Aorta (tissue), 5 donors: ENCODE measurements around the gene PTPRD. TPM values are rescaled to one million over a fixed set of nuclear protein-coding genes. Genes with fewer than 3 reads are reported as not detected.

Source experiments
- ATAC-seq: fragments of 200-7000 bp; cut with Tn5 transposase; one replicate; pipeline ENCODE4 v1.9.1; 2022; ENCODE audit warnings: moderate library complexity; ENCODE audit not compliant: low FRiP score
- DNase-seq, 2 donors: peaks; one replicate each; pipeline ENCODE4 v3.0.0-alpha.2; 2020
- H3K27ac ChIP-seq, 2 donors: one replicate each; pipeline ENCODE4 v1.5.1; 2013; ENCODE audit warnings: low read length in 2 of 2, mild to moderate bottlenecking in 2 of 2, moderate library complexity in 2 of 2, control low read depth in 1 of 2, inconsistent platforms in 1 of 2, low read depth in 1 of 2
- H3K27me3 ChIP-seq, 2 donors: one replicate each; pipeline ENCODE4 v1.6.1; 2013; ENCODE audit warnings: control low read depth in 1 of 2, low read length in 1 of 2, mild to moderate bottlenecking in 1 of 2, moderate library complexity in 1 of 2; ENCODE audit not compliant: insufficient read depth in 2 of 2, control insufficient read depth in 1 of 2
- H3K36me3 ChIP-seq, 2 donors: one replicate each; pipeline ENCODE4 v1.6.1; 2013; ENCODE audit warnings: control low read depth in 1 of 2, low read length in 1 of 2, mild to moderate bottlenecking in 1 of 2; ENCODE audit not compliant: insufficient read depth in 2 of 2, control insufficient read depth in 1 of 2
- H3K4me1 ChIP-seq, 2 donors: one replicate each; pipeline ENCODE4 v1.6.1; 2013; ENCODE audit warnings: low read length in 2 of 2, control low read depth in 1 of 2, mild to moderate bottlenecking in 1 of 2, moderate library complexity in 1 of 2; ENCODE audit not compliant: insufficient read depth in 2 of 2, control insufficient read depth in 1 of 2
- H3K4me3 ChIP-seq, 2 donors: one replicate each; pipeline ENCODE4 v1.5.1; 2013; ENCODE audit warnings: low read length in 2 of 2, control low read depth in 1 of 2, mild to moderate bottlenecking in 1 of 2
- H3K9me3 ChIP-seq: one replicate; pipeline ENCODE4 v1.6.1; 2013; ENCODE audit warnings: mild to moderate bottlenecking, low read length; ENCODE audit not compliant: control insufficient read depth
- WGBS, 2 donors: extraction: QIAGEN DNeasy Blood & Tissue Kit; methylation state at CpG; one replicate each; pipeline ENCODE4 v1.1.7; 2013; 5-methylcytosine and 5-hydroxymethylcytosine counted together
- intact Hi-C, 2 donors: fragments of 100-400 bp; cut with DNase I; formaldehyde crosslinking; loops; one replicate each; pipeline versions ENCODE4 v1.14.2 to v1.15.0; 2022
- long read RNA-seq, 2 donors: library from polyadenylated mRNA; unstranded; transcript quantifications; one replicate each; pipeline ENCODE4 v2.0.0, GENCODE V29; 2020 to 2021
- polyA plus RNA-seq, 2 donors: library from polyadenylated mRNA; stranded (reverse); fragments of 200-250 nt; gene quantifications; one replicate each; pipeline ENCODE4 v1.2.3, GENCODE V29; 2013
- total RNA-seq, 2 donors: library from RNA; stranded (reverse); fragmentation: NEBNext Ultra II Directional; extraction: Animal tissue kit (Norgen Biotek cat#: 25700); gene quantifications; one replicate each; pipeline ENCODE4 v1.2.1, GENCODE V29; 2021
- donor health status: healthy with polysubstance abuse.
- donor health status: Bipolar disorder and iron deficiency.
- donor health status: DM: no; HTN: no; CAD: no.
- donor health status: DM: no; HTN: no; CAD: no.
- donor health status: DM: yes; HTN: yes; CAD: no.

Gene PTPRD
- 10 to 100 TPM; 49.2 to 92.0 TPM for total RNA-seq
- 1 to 10 TPM; 1.5 to 9.7 TPM for polyA plus RNA-seq
- long read RNA-seq, donor 1, partial matches to known transcripts: 1 of 7 reads
- long read RNA-seq, donor 1, other reads (novel, unspliced or antisense): 6 of 7 reads
- long read RNA-seq, donor 2, partial matches to known transcripts: 3 of 12 reads
- long read RNA-seq, donor 2, other reads (novel, unspliced or antisense): 9 of 12 reads

GRCh38 chr9:10612641-10613398 lies at the start of gene PTPRD:
TSS of gene PTPRD (minus strand) at chr9:10613002.
- peak in 1 of 2 donors; percentile 70 for DNase-seq

DNA sequence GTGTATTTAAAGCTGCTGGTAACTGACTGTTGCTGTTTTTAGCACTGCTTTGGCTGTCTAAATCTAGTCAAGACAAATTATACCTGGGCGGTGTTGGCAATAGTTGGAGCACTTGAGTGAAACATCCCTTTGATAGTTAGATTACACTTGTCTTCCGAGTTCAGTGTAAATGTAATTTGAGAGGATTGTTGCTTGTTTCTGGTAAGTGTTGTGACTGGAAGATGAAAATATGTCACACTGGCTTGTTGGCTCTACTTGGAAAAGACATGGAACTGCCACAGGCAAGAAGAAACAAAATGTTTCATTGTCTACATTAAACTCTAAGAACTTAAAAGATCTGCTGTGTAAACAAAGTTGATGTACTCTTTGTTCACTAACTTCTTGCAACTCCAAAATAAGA lies 49.2 kb upstream of the PTPRD start:
- no peaks in the 10 kb centered on the region for H3K36me3 ChIP-seq
- no peak overlapping the region for H3K4me3 ChIP-seq
- no peaks in the 10 kb centered on the region for H3K27me3 ChIP-seq
- intact Hi-C loops: no loop called here
- 46 to 55% methylated on average over 2 of the region's 2 CpGs for WGBS, 2 donors
- DNase-seq (no peak), ATAC-seq (no peak)
- no peaks in the 10 kb centered on the region for H3K9me3 ChIP-seq
- H3K4me1 ChIP-seq: no peaks in the 10 kb centered on the region
- no peak overlapping the region for H3K27ac ChIP-seq

More at GRCh38 chr9:10612641-10613398, at the start of gene PTPRD:
- no peaks in the 10 kb centered on the region for H3K36me3 ChIP-seq
- intact Hi-C loops: no loop called here
- no peaks in the 10 kb centered on the region for H3K4me1 ChIP-seq
- H3K4me3 ChIP-seq: peak within 1 kb of the TSS; percentile 34 to 56
- H3K27ac ChIP-seq: no peak within 1 kb of the TSS
- no peaks in the 10 kb centered on the region for H3K9me3 ChIP-seq
- WGBS, 2 donors: 1% methylated on average over 52 to 87 of the region's 87 CpGs
- peak; percentile 20 for ATAC-seq
- H3K27me3 ChIP-seq: peaks cover 0 to 6% of the 10 kb centered on the region in 2 donors

GRCh38 chr9:10661376-10661775 lies 48.6 kb upstream of the PTPRD start:
- intact Hi-C loops: no loop called here
- H3K27me3 ChIP-seq: no peaks in the 10 kb centered on the region
- WGBS, 2 donors: 90 to 91% methylated on average over 1 of the region's 1 CpG

DNA sequence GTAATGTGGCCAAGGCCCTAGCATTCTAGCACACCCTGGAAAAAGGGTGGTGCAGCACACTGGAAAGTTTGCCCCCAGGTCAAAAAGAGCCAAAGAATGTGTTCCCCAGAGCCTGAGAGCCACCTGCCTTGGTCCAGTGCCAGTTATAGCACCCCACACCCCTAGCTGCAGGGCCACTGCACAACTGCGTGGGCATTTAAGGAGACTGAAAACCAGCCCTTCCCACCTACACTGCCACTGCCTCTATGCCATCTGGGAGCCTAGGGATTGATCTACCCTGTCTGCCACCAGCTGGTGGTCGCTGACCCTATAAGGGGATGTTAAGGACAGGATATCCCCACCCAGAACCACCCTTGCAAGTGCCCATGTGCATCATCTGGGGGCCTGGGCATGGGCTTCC lies 38.2 kb upstream of the PTPRD start:
- WGBS, 2 donors: 82 to 90% methylated on average over 2 of the region's 2 CpGs
- H3K27ac ChIP-seq: no peak overlapping the region
- peak; percentile 50 for ATAC-seq
- intact Hi-C loops: no loop called here
- H3K4me3 ChIP-seq: no peak overlapping the region
- peaks cover 2% of the 10 kb centered on the region for H3K9me3 ChIP-seq
- DNase-seq: peak in 1 of 2 donors; percentile 38
- H3K4me1 ChIP-seq: no peaks in the 10 kb centered on the region
- H3K27me3 ChIP-seq: no peaks in the 10 kb centered on the region
- H3K36me3 ChIP-seq: no peaks in the 10 kb centered on the region

More at GRCh38 chr9:10661376-10661775, 48.6 kb upstream of the PTPRD start:
- ATAC-seq: no peak
- no peak for DNase-seq
- H3K9me3 ChIP-seq: no peaks in the 10 kb centered on the region
- no peak overlapping the region for H3K4me3 ChIP-seq
- H3K4me1 ChIP-seq: no peaks in the 10 kb centered on the region
- H3K27ac ChIP-seq: no peak overlapping the region
- H3K36me3 ChIP-seq: no peaks in the 10 kb centered on the region

DNA sequence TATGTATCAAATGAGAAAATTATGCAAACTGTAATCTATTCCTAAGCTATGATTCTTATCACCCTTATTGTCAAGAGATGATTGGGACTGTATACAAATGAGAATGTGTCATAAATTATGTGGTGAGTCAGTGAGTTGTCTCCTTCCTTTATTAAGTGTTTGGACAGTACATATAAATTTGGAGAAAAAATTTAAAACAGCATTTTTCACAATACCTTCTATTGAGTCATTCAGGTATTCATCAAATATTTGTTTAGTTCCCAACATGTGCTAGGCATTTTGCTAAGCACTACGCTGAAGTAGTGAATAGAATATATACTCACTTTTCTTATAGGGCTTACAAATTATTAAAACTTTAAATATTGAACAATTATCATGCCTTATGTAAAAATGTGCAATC lies 36.3 kb upstream of the PTPRD start:
- Histone ChIP-seq H3K36me3 (no peaks in the 10 kb centered on the region), H3K4me1 (no peaks in the 10 kb centered on the region), H3K4me3 (no peak overlapping the region), H3K27me3 (no peaks in the 10 kb centered on the region), H3K9me3 (peaks cover 2% of the 10 kb centered on the region), H3K27ac (no peak overlapping the region)
- ATAC-seq (no peak), DNase-seq (no peak)
- WGBS, 2 donors: 83 to 87% methylated on average over 1 of the region's 1 CpG
- intact Hi-C loops: no loop called here

GRCh38 chr9:10633785-10634184 lies 21.0 kb upstream of the PTPRD start:
- WGBS, 2 donors: 89 to 95% methylated on average over 3 of the region's 3 CpGs
- Histone ChIP-seq H3K36me3 (no peaks in the 10 kb centered on the region), H3K27ac (no peak overlapping the region), H3K27me3 (no peaks in the 10 kb centered on the region), H3K4me3 (no peak overlapping the region), H3K9me3 (no peaks in the 10 kb centered on the region), H3K4me1 (no peaks in the 10 kb centered on the region)
- no peak for ATAC-seq
- DNase-seq: no peak
- intact Hi-C loops: no loop called here

- Histone ChIP-seq H3K27me3 (peaks cover 0 to 6% of the 10 kb centered on the region in 2 donors), H3K4me3 (no peak overlapping the region), H3K27ac (no peak overlapping the region), H3K36me3 (no peaks in the 10 kb centered on the region), H3K4me1 (no peaks in the 10 kb centered on the region), H3K9me3 (no peaks in the 10 kb centered on the region)
- DNase-seq: no peak
- intact Hi-C loops: no loop called here
- WGBS, 2 donors: 65 to 72% methylated on average over 9 of the region's 9 CpGs
- ATAC-seq: no peak
Observed at GRCh38 chr9:10614196-10614800, 1.5 kb upstream of the PTPRD start.

GRCh38 chr9:10613419-10613818 lies 617 bp upstream of the PTPRD start:
- Histone ChIP-seq H3K36me3 (no peaks in the 10 kb centered on the region), H3K4me1 (no peaks in the 10 kb centered on the region), H3K4me3 (no peak overlapping the region), H3K9me3 (no peaks in the 10 kb centered on the region), H3K27ac (no peak overlapping the region), H3K27me3 (peaks cover 0 to 6% of the 10 kb centered on the region in 2 donors)
- intact Hi-C loops: no loop called here
- ATAC-seq: no peak
- DNase-seq: no peak
- 5% methylated on average over 13 of the region's 13 CpGs for WGBS, 2 donors
